Loucy (cell line): ENCODE measurements around the gene POLR3A.

Source experiments
- CTCF ChIP-seq: fragments of 200-600 bp; sonication (generic); conservative IDR thresholded peaks from 2 replicates; pipeline ENCODE4 v1.5.1; 2014; ENCODE audit warnings: mild to moderate bottlenecking, antibody characterized with exemption, low read length
- EZH2phosphoT487 ChIP-seq: fragments of 200-600 bp; IDR thresholded peaks from 2 replicates; pipeline ENCODE4 v1.6.1; 2018; ENCODE audit warnings: antibody characterized with exemption, mild to moderate bottlenecking, moderate library complexity, borderline replicate concordance

- TF ChIP-seq EZH2phosphoT487 (no peak), CTCF (no peak)
Measured at GRCh38 chr10:77978360-77978759, 51.0 kb downstream of the POLR3A start.
